HG03108 (cell line): ENCODE measurements around the gene PRUNE1.

ENCODE experiments used
- ATAC-seq: cut with Tn5 transposase; IDR thresholded peaks from one replicate; pipeline ENCODE4 v1.9.1; 2021; ENCODE audit warnings: moderate library complexity; ENCODE audit not compliant: unreplicated experiment

Gene PRUNE1

GRCh38 chr1:151008244-151009205, at the start of gene PRUNE1:
Gene PRUNE1 (plus strand): TSS chr1:151008449. CDS start chr1:151008633, 184 bp downstream.
- peak; percentile 73 for ATAC-seq

- no peak for ATAC-seq
Observed at GRCh38 chr1:150960646-150961045, 47.6 kb upstream of the PRUNE1 start.

GRCh38 chr1:150961756-150962155, 46.5 kb upstream of the PRUNE1 start:
- ATAC-seq: no peak

- no peak for ATAC-seq
Observed at GRCh38 chr1:150963321-150964163, 44.7 kb upstream of the PRUNE1 start.

- no peak for ATAC-seq
Observed at GRCh38 chr1:150964164-150964489, 44.1 kb upstream of the PRUNE1 start.

GRCh38 chr1:150965605-150966004, 42.6 kb upstream of the PRUNE1 start:
- no peak for ATAC-seq

- no peak for ATAC-seq
Observed at GRCh38 chr1:150966011-150966410, 42.2 kb upstream of the PRUNE1 start.

- ATAC-seq: no peak
Observed at GRCh38 chr1:150967936-150968335, 40.3 kb upstream of the PRUNE1 start.

- ATAC-seq: no peak
Observed at GRCh38 chr1:150968491-150968890, 39.8 kb upstream of the PRUNE1 start.

GRCh38 chr1:150969626-150970025, 38.6 kb upstream of the PRUNE1 start:
- ATAC-seq: no peak

GRCh38 chr1:150970808-150971582, 37.3 kb upstream of the PRUNE1 start:
- no peak for ATAC-seq

- ATAC-seq: no peak
Observed at GRCh38 chr1:150971583-150972416, 36.4 kb upstream of the PRUNE1 start.

GRCh38 chr1:150972417-150972940, 35.8 kb upstream of the PRUNE1 start:
- no peak for ATAC-seq

GRCh38 chr1:150973258-150973835, 34.9 kb upstream of the PRUNE1 start:
- ATAC-seq: no peak

- peak; percentile 36 for ATAC-seq
Observed at GRCh38 chr1:150973836-150974579, 34.2 kb upstream of the PRUNE1 start.

GRCh38 chr1:150974580-150975478, 33.4 kb upstream of the PRUNE1 start, which contains the start of gene CERS2:
Gene CERS2 (minus strand): TSS chr1:150974835. CDS start chr1:150969090, 5,745 bp downstream.
- peak; percentile 50 for ATAC-seq

- ATAC-seq: no peak
Observed at GRCh38 chr1:150976401-150976821, 31.8 kb upstream of the PRUNE1 start.
